Left ventricle myocardium inferior (tissue), 1 donor: ENCODE results near the gene IGFBPL1. TPM values are rescaled to one million over a fixed set of nuclear protein-coding genes. Genes with fewer than 3 reads are reported as not detected.

Source experiments
- DNase-seq: peaks from one replicate; pipeline ENCODE4 v3.0.0-alpha.2; 2020
- H3K27ac ChIP-seq: fragments of 200-600 bp; replicated peaks from 2 replicates; pipeline ENCODE4 v1.8.0; 2021
- H3K27me3 ChIP-seq: fragments of 200-600 bp; 2 replicates; pipeline ENCODE4 v1.8.0; 2021; ENCODE audit warnings: low read depth
- H3K36me3 ChIP-seq: fragments of 200-600 bp; 2 replicates; pipeline ENCODE4 v1.8.0; 2021
- H3K4me1 ChIP-seq: fragments of 200-600 bp; 2 replicates; pipeline ENCODE4 v1.8.0; 2021
- H3K4me3 ChIP-seq: fragments of 200-600 bp; 2 replicates; pipeline ENCODE4 v1.8.0; 2021; ENCODE audit warnings: mild to moderate bottlenecking, moderate library complexity
- H3K9me3 ChIP-seq: fragments of 200-600 bp; replicated peaks from 2 replicates; pipeline ENCODE4 v1.8.0; 2021
- intact Hi-C: fragments of 100-400 bp; cut with micrococcal nuclease; formaldehyde crosslinking; loops from one replicate; pipeline ENCODE4 v1.11.0; 2022
- total RNA-seq: library from RNA; stranded (reverse); fragmentation: NEBNext Ultra II Directional; extraction: Animal tissue kit (Norgen Biotek cat#: 25700); gene quantifications from one replicate; pipeline ENCODE4 v1.2.1, GENCODE V29; 2021
- TF ChIP-seq, protein P1 (sequence below): fragments of 200-600 bp; IDR thresholded peaks from 2 replicates; pipeline ENCODE4 v1.8.0; 2021; ENCODE audit warnings: antibody characterized with exemption, mild to moderate bottlenecking, borderline replicate concordance
- donor health status: DM: no; HTN: yes; CAD: no; lungs with severe emphysema.

The IGFBPL1 gene
- total RNA-seq, 1 donor from 2014 or later = not detected

DNA sequence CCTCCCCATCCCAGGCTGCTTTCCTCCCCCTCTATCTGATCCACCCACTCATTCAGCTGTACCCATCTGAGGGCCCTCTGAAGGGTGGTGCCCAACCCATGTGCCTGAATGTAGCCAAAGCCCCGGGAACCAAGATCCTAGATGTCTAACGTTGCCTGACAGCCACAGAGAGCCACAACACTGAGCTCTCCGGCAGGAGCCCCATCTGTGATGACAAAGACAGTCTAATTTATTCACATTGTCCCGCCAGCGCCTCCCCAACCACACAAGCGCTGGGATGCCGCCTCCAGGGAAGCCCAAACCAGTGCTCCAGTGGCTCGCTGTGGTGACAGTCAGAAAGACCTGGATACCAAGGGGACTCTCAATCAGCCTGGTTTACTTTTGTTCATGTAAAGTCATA is 8.4 kb downstream of the IGFBPL1 start:
- Histone ChIP-seq H3K4me3 (no peak overlapping the region), H3K27me3 (peaks cover 63% of the 10 kb centered on the region), H3K4me1 (no peaks in the 10 kb centered on the region), H3K27ac (no peak overlapping the region), H3K9me3 (no peaks in the 10 kb centered on the region), H3K36me3 (no peaks in the 10 kb centered on the region)
- intact Hi-C loops = no loop called here
- DNase-seq = no peak
- TF ChIP-seq, protein P1, sequence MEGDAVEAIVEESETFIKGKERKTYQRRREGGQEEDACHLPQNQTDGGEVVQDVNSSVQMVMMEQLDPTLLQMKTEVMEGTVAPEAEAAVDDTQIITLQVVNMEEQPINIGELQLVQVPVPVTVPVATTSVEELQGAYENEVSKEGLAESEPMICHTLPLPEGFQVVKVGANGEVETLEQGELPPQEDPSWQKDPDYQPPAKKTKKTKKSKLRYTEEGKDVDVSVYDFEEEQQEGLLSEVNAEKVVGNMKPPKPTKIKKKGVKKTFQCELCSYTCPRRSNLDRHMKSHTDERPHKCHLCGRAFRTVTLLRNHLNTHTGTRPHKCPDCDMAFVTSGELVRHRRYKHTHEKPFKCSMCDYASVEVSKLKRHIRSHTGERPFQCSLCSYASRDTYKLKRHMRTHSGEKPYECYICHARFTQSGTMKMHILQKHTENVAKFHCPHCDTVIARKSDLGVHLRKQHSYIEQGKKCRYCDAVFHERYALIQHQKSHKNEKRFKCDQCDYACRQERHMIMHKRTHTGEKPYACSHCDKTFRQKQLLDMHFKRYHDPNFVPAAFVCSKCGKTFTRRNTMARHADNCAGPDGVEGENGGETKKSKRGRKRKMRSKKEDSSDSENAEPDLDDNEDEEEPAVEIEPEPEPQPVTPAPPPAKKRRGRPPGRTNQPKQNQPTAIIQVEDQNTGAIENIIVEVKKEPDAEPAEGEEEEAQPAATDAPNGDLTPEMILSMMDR = no peak

DNA sequence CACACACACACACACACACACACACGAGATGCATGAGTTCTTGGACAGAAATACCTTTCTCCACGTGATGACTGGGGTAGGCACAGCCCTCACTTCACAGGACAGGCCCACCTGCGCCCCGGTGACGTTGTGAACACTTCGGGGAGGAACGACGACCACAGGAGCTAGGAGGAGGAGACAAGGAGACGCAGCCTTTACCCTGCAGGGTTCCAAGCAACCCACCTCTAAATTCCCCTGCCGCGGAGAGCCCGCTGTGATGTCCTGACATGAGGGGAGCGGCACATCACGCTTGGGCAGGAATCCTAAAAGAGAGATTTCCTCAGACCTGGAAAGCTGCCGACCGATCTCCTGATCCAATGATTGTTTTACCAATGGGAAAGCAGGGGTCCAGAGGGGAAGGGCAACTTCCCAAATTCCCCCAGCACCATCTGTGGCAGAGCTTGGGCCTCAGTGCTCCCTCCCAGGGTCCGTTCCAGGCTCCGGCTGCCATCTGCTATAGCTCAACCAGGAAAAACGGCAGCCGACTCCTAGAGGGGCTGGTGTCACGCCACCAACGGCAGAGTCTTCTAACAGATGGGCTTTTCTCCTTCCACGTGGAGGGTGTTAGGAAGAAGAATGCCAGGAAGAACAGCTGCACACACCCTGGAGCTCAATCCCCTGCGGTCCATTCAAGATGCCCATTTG is 10.1 kb downstream of the IGFBPL1 start:
- TF ChIP-seq, protein P1 = no peak
- H3K27me3 ChIP-seq = peaks cover 56% of the 10 kb centered on the region
- no peak overlapping the region for H3K27ac ChIP-seq
- H3K36me3 ChIP-seq = no peaks in the 10 kb centered on the region
- no peak for DNase-seq
- H3K9me3 ChIP-seq = no peaks in the 10 kb centered on the region
- H3K4me1 ChIP-seq = no peaks in the 10 kb centered on the region
- intact Hi-C loops = no loop called here
- no peak overlapping the region for H3K4me3 ChIP-seq

DNA sequence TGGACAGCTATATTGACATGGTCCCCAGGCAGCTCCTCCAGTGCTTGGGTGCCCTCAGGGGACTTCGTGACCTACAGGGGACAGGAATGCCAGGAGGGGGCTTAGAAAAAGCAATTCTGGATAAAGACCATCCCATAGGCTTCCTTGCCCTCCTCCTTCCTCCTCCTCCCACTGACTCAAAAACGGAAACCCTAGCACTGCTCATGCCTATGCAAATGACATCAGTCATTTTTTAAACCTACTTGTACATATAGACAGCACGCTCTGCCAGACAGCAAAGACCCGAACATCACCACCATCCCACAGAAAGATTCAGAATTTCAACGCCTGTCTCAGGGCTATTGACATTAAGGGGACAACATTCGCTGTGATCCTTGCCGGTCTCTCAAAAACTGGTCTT is 11.0 kb downstream of the IGFBPL1 start:
- no peak overlapping the region for H3K27ac ChIP-seq
- H3K36me3 ChIP-seq = no peaks in the 10 kb centered on the region
- no peak overlapping the region for H3K4me3 ChIP-seq
- no peak for DNase-seq
- intact Hi-C loops = no loop called here
- TF ChIP-seq, protein P1 = no peak
- H3K27me3 ChIP-seq = peaks cover 56% of the 10 kb centered on the region
- no peaks in the 10 kb centered on the region for H3K9me3 ChIP-seq
- no peaks in the 10 kb centered on the region for H3K4me1 ChIP-seq

DNA sequence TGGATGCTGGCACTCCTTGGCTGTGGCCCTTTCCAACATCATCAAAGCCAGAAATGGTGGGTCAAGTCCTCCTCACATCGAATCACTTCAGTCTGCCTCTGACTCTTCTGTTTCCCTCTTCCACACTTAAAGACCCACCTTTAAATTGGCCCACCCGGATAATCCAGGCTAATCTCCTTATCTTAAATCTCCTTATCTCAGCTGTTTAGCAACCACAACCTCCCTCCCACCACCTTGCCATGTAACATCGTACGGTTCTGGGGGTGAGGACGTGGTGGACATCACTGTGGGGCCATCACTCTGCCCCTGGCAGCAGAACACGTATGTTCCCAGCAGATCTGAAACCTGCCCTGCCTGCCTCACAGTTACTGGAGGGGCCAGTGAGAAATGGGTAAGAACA is 11.5 kb downstream of the IGFBPL1 start:
- intact Hi-C loops = no loop called here
- no peaks in the 10 kb centered on the region for H3K36me3 ChIP-seq
- DNase-seq = no peak
- TF ChIP-seq, protein P1 = no peak
- no peaks in the 10 kb centered on the region for H3K4me1 ChIP-seq
- H3K27me3 ChIP-seq = peaks cover 60% of the 10 kb centered on the region
- H3K4me3 ChIP-seq = no peak overlapping the region
- H3K9me3 ChIP-seq = no peaks in the 10 kb centered on the region
- H3K27ac ChIP-seq = no peak overlapping the region

DNA sequence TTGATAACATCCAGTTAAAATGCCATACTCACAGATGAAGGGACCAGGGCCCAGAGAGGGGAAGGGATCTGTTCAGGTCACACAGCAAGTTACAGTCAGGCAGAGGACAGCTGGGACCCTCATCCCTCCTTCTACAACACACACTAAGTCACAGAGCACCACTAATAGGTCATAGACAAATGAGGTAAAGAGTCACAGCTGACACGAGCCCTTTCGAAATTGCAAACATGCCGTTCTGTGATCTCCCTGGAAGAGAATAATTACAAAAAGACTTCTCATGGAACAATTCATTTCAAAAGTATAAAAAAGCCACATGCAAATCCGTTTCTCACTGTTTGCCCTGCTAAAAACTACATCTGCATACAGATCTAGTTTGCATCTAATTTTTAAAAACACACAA is 15.5 kb downstream of the IGFBPL1 start:
- no peaks in the 10 kb centered on the region for H3K9me3 ChIP-seq
- H3K27ac ChIP-seq = no peak overlapping the region
- no peak for DNase-seq
- H3K4me3 ChIP-seq = no peak overlapping the region
- intact Hi-C loops = no loop called here
- H3K27me3 ChIP-seq = peaks cover 67% of the 10 kb centered on the region
- no peaks in the 10 kb centered on the region for H3K36me3 ChIP-seq
- H3K4me1 ChIP-seq = no peaks in the 10 kb centered on the region
- TF ChIP-seq, protein P1 = no peak
